T-cell (primary cell): Measurements from ENCODE around the gene RANBP17. TPM values are rescaled to one million over a fixed set of nuclear protein-coding genes. Genes with fewer than 3 reads are reported as not detected.

Source experiments
- ATAC-seq, 4 experiments: fragments of 200-7000 bp in 3 of 4; fragments of 150-1000 bp in 1 of 4; cut with Tn5 transposase; replicated peaks in 1 of 4; 1 replicate in 3 of 4; 2 replicates in 1 of 4; pipeline ENCODE4 v1.10.0; 2021; ENCODE audit warnings: moderate library complexity in 3 of 4, mild to moderate bottlenecking in 2 of 4, moderate number of reproducible peaks in 1 of 4
- CTCF ChIA-PET, 2 donors: fragments of 300-600 bp; sonication (Branson Sonifier 250); formaldehyde crosslinking; loops; one replicate each; lab custom pipeline; 2022; ENCODE audit warnings: antibody characterized with exemption in 2 of 2; lab: Charles Lee
- POLR2A ChIA-PET, 2 donors: fragments of 300-600 bp; sonication (Branson Sonifier 250); formaldehyde crosslinking; loops; one replicate each; lab custom pipeline; 2022; ENCODE audit warnings: antibody characterized with exemption in 2 of 2; lab: Charles Lee
- DNase-seq, 35 experiments: peaks; one replicate each; pipeline versions ENCODE4 v3.0.0 to v3.0.0-alpha.2; 2013 to 2023
- H3K27ac ChIP-seq: one replicate; pipeline ENCODE4 v1.5.1; 2013; ENCODE audit warnings: low read length
- H3K27me3 ChIP-seq, 2 experiments: replicated peaks in 1 of 2; 1 replicate in 1 of 2; 2 replicates in 1 of 2; pipeline versions ENCODE4 v1.6.1 to v1.7.0; 2013; ENCODE audit warnings: low read length in 1 of 2, mixed read lengths in 1 of 2; ENCODE audit not compliant: control insufficient read depth in 2 of 2, insufficient read depth in 2 of 2; ENCODE audit errors: extremely low read depth in 1 of 2
- H3K36me3 ChIP-seq, 2 donors: 1 replicate in 1 of 2; 2 replicates in 1 of 2; pipeline versions ENCODE4 v1.6.1 to v1.7.0; 2013; ENCODE audit warnings: low read length in 1 of 2; ENCODE audit not compliant: control insufficient read depth in 2 of 2, insufficient read depth in 1 of 2; ENCODE audit errors: extremely low read depth in 1 of 2
- H3K4me1 ChIP-seq, 2 experiments: 1 replicate in 1 of 2; 2 replicates in 1 of 2; pipeline versions ENCODE4 v1.6.1 to v1.7.0; 2013; ENCODE audit warnings: low read length in 2 of 2, mixed read lengths in 1 of 2; ENCODE audit not compliant: insufficient read depth in 2 of 2, control insufficient read depth in 1 of 2; ENCODE audit errors: extremely low read depth in 1 of 2
- H3K4me3 ChIP-seq, 2 donors: 1 replicate in 1 of 2; 2 replicates in 1 of 2; pipeline versions ENCODE4 v1.5.1 to v1.7.0; 2013; ENCODE audit warnings: mild to moderate bottlenecking in 2 of 2, low read length in 1 of 2, moderate library complexity in 1 of 2; ENCODE audit not compliant: control insufficient read depth in 1 of 2; ENCODE audit errors: extremely low read depth in 1 of 2
- H3K9me3 ChIP-seq: 2 replicates; pipeline ENCODE4 v1.7.0; 2013
- H3K27ac Mint-ChIP-seq, 2 donors: one replicate each; pipeline ENCODE4 v1.8.0; 2020 to 2021; ENCODE audit warnings: mild to moderate bottlenecking in 2 of 2, mixed read lengths in 2 of 2
- H3K27me3 Mint-ChIP-seq, 2 donors: one replicate each; pipeline ENCODE4 v1.8.0; 2021 to 2022; ENCODE audit warnings: mixed read lengths in 2 of 2
- H3K36me3 Mint-ChIP-seq: one replicate; pipeline ENCODE4 v1.8.0; 2021; ENCODE audit warnings: mixed read lengths
- H3K4me1 Mint-ChIP-seq, 3 donors: one replicate each; pipeline ENCODE4 v1.8.0; 2020 to 2022; ENCODE audit warnings: mixed read lengths in 3 of 3, mild to moderate bottlenecking in 1 of 3
- H3K4me3 Mint-ChIP-seq, 3 donors: one replicate each; pipeline ENCODE4 v1.8.0; 2020 to 2022; ENCODE audit warnings: mild to moderate bottlenecking in 3 of 3, mixed read lengths in 3 of 3, moderate library complexity in 3 of 3
- H3K9me3 Mint-ChIP-seq, 3 donors: one replicate each; pipeline ENCODE4 v1.8.0; 2020 to 2022; ENCODE audit warnings: mixed read lengths in 3 of 3
- WGBS: methylation state at CpG from one replicate; pipeline ENCODE4 v1.1.5; 2013; ENCODE audit warnings: missing lambda C conversion rate; ENCODE audit not compliant: insufficient coverage; 5-methylcytosine and 5-hydroxymethylcytosine counted together
- total RNA-seq, 35 experiments: library from RNA in 6 of 35; stranded (reverse) in 6 of 35; fragments of 120-200 nt in 1 of 35; gene quantifications; one replicate each; pipeline versions ENCODE4 v1.2.1 to v1.2.4 and lab custom pipeline; 2013 to 2026

The RANBP17 gene
- total RNA-seq, 5 donors from 2014 or later (not counting 1 experiment from before 2014, with no cell fraction given) = 0.41 to 0.62 (median 0.58) TPM; not detected in 2

DNA sequence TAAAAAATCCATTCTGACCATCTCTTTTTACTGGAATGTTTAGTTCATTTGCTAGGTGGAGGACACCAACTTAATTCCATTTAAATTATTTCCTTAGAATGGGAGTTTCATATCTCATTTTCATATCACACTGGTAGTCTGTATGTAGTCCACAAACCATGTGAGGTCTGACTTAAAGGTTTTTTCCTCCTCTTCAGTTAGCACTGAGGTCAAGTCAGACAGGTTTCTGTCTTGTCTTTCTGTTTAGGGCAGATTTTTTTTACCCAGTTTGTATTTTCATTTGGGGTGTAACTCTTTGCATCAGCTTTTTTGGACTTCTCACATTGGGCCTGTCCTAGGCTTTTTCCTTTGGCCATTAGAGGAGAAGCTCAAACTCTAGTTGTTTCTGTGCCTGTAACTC, 75.3 kb downstream of the RANBP17 start:
- Histone ChIP-seq H3K4me3 (no peak overlapping the region), H3K27me3 (no peaks in the 10 kb centered on the region), H3K36me3 (no peaks in the 10 kb centered on the region), H3K4me1 (no peaks in the 10 kb centered on the region), H3K27ac (no peak overlapping the region), H3K9me3 (no peaks in the 10 kb centered on the region)
- no peak for ATAC-seq
- no peak overlapping the region for H3K4me3 Mint-ChIP-seq
- H3K27ac Mint-ChIP-seq = no peak overlapping the region
- no peaks in the 10 kb centered on the region for H3K36me3 Mint-ChIP-seq
- peaks cover 0 to 5% (median 3%) of the 10 kb centered on the region in 3 donors for H3K9me3 Mint-ChIP-seq
- CTCF ChIA-PET = no interaction called here
- POLR2A ChIA-PET = no interaction called here
- no peaks in the 10 kb centered on the region for H3K4me1 Mint-ChIP-seq
- peaks cover 11 to 14% of the 10 kb centered on the region in 2 donors for H3K27me3 Mint-ChIP-seq
- DNase-seq = no peak

DNA sequence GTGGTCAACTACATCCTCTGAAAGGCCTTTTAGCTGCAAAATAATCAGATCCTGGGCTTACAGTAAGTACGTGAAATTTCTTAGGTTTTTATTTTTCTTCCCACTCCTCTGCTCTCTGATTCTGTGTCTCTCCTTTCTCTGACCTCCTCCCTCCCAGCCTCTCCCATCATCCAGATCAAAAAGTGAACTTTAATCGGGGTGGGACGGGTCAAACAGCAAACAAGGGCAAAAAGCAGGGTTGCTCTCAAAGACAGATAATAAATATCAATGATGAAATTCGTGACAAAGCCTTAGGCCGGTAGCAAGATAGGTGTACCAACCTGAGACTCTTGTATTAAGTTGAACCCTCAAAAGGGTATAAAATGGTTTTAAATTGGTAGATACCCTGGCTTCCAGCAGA, 76.1 kb downstream of the RANBP17 start:
- Histone ChIP-seq H3K27ac (no peak overlapping the region), H3K4me3 (no peak overlapping the region), H3K9me3 (no peaks in the 10 kb centered on the region), H3K27me3 (no peaks in the 10 kb centered on the region), H3K4me1 (no peaks in the 10 kb centered on the region), H3K36me3 (no peaks in the 10 kb centered on the region)
- Mint-ChIP-seq H3K4me1 (no peaks in the 10 kb centered on the region), H3K4me3 (no peak overlapping the region), H3K36me3 (no peaks in the 10 kb centered on the region), H3K27ac (no peak overlapping the region), H3K27me3 (peaks cover 11 to 14% of the 10 kb centered on the region in 2 donors), H3K9me3 (peaks cover 0 to 5% (median 0%) of the 10 kb centered on the region in 3 donors)
- ChIA-PET CTCF (no interaction called here), POLR2A (interaction anchor here in 1 of 2 donors (0.6 kb wide), 1 partner anchor 181 kb away, joined by 3 read pairs; no protein-coding TSS in a partner anchor)
- DNase-seq = no peak
- WGBS = no CpG with 5 or more reads among the region's 5 CpGs
- no peak for ATAC-seq

DNA sequence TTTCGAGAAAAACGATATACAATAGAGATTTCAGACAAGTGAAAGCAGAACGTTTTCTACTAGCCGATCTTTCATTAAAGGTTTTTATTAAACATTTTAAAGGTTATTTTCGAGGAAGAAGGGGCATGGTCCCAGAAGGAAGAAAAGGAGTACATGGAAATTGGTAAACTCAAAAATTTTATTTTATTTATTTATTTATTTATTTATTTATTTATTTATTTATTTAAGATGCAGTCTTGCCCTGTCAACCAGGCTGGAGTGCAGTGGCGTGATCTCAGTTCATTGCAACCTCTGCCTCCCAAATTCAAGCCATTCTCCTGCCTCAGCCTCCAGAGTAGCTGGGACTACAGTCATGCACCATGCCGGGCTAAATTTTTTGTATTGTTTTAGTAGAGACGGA, 77.4 kb downstream of the RANBP17 start:
- POLR2A ChIA-PET = no interaction called here
- Histone ChIP-seq H3K27ac (no peak overlapping the region), H3K36me3 (no peaks in the 10 kb centered on the region), H3K4me1 (no peaks in the 10 kb centered on the region), H3K27me3 (no peaks in the 10 kb centered on the region), H3K4me3 (no peak overlapping the region), H3K9me3 (no peaks in the 10 kb centered on the region)
- Mint-ChIP-seq H3K27me3 (peaks cover 8 to 10% of the 10 kb centered on the region in 2 donors), H3K4me1 (no peaks in the 10 kb centered on the region), H3K4me3 (no peak overlapping the region), H3K36me3 (no peaks in the 10 kb centered on the region), H3K9me3 (no peaks in the 10 kb centered on the region), H3K27ac (no peak overlapping the region)
- no CpG with 5 or more reads among the region's 8 CpGs for WGBS
- no peak for DNase-seq
- CTCF ChIA-PET = no interaction called here
- no peak for ATAC-seq

DNA sequence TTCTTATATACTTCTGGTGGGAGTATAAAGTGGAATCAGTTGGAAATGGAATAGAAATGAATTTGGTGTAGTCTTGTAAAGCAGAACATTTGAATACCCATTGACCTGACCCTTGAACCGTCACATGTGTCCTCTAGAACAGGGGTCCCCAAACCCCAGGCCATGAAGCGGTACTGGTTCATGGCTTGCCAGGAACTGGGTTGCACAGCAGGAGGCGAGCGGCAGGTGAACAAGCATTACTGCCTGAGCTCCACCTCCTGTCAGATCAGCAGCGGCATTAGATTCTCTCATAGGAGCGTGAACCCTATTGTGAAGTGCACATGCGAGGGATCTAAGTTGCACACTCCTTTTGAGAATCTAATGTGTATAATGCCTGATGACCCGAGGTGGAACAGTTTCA, 80.0 kb downstream of the RANBP17 start:
- Histone ChIP-seq H3K27ac (no peak overlapping the region), H3K4me3 (no peak overlapping the region), H3K27me3 (no peaks in the 10 kb centered on the region), H3K9me3 (no peaks in the 10 kb centered on the region), H3K4me1 (no peaks in the 10 kb centered on the region), H3K36me3 (no peaks in the 10 kb centered on the region)
- DNase-seq (no peak), ATAC-seq (no peak)
- H3K4me1 Mint-ChIP-seq = no peaks in the 10 kb centered on the region
- no peak overlapping the region for H3K27ac Mint-ChIP-seq
- ChIA-PET CTCF (no interaction called here), POLR2A (no interaction called here)
- no peak overlapping the region for H3K4me3 Mint-ChIP-seq
- peaks cover 6 to 8% of the 10 kb centered on the region in 2 donors for H3K27me3 Mint-ChIP-seq
- 88% methylated on average over 4 of the region's 8 CpGs for WGBS
- no peaks in the 10 kb centered on the region for H3K9me3 Mint-ChIP-seq
- H3K36me3 Mint-ChIP-seq = no peaks in the 10 kb centered on the region

DNA sequence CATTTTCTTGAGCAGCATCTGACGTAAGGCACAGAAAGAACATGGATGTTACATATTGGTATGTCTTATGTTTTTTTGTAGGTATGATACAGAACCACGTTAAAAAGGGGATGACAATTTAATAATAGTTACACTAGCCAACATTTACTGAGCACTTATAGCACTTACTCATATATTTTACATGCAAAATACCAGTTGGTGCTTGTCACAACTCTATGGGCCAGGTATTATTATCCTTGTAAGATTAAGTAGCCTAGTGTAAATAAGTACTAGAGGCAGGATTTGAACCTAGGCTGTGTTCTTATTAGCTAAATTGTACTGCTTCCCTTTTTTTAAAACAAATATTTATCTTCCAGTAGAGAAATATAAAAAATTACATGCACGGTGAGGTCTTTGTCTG, 83.5 kb downstream of the RANBP17 start:
- H3K27ac Mint-ChIP-seq = no peak overlapping the region
- no peak for ATAC-seq
- Histone ChIP-seq H3K36me3 (no peaks in the 10 kb centered on the region), H3K4me1 (no peaks in the 10 kb centered on the region), H3K27ac (no peak overlapping the region), H3K4me3 (no peak overlapping the region), H3K27me3 (no peaks in the 10 kb centered on the region), H3K9me3 (no peaks in the 10 kb centered on the region)
- WGBS = no CpG with 5 or more reads among the region's 3 CpGs
- ChIA-PET POLR2A (no interaction called here), CTCF (no interaction called here)
- H3K27me3 Mint-ChIP-seq = peaks cover 0 to 4% of the 10 kb centered on the region in 2 donors
- H3K36me3 Mint-ChIP-seq = no peaks in the 10 kb centered on the region
- DNase-seq = no peak
- no peak overlapping the region for H3K4me3 Mint-ChIP-seq
- H3K4me1 Mint-ChIP-seq = no peaks in the 10 kb centered on the region
- H3K9me3 Mint-ChIP-seq = peaks cover 0 to 4% (median 0%) of the 10 kb centered on the region in 3 donors

DNA sequence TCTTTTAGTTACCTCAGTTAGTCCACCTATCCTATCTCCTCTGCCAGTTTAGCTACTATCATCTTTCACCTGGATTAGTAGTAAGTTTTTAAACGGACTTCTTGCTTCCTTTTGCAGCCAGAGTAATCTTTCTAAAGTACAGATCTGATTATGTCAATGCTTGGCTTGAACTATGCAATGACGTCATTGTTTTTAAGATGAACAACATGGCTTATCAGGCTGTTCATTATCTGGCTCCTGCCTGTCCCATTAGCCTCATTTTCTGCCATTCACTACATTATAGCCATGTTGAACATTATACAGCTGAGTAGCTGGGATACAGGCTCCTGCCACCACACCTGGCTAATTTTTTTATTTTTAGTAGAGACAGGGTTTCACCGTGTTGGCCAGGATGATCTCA, 98.7 kb downstream of the RANBP17 start:
- WGBS = 58% methylated on average over 2 of the region's 3 CpGs

DNA sequence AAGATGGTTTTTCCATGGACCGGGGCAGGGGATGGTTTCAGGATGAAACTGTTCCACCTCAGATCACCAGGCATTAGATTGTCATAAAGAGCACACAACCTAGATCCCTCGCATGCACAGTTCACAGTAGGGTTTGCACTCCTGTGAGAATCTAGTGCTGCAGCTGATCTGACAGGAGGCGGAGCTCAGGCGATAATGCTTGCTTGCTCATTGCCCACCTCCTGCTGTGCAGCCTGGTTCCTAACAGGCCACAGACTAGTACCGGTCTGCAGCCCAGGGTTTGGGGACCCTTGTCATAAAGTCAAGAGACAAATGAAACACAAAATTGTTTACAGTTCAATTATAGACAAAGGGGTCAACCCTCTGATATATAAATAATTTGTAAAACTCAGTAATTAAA, 101.7 kb downstream of the RANBP17 start:
- H3K9me3 Mint-ChIP-seq = no peaks in the 10 kb centered on the region
- Histone ChIP-seq H3K27ac (no peak overlapping the region), H3K4me1 (no peaks in the 10 kb centered on the region), H3K27me3 (no peaks in the 10 kb centered on the region), H3K4me3 (no peak overlapping the region), H3K9me3 (no peaks in the 10 kb centered on the region), H3K36me3 (no peaks in the 10 kb centered on the region)
- CTCF ChIA-PET = no interaction called here
- H3K27me3 Mint-ChIP-seq = no peaks in the 10 kb centered on the region
- H3K27ac Mint-ChIP-seq = no peak overlapping the region
- ATAC-seq (no peak), DNase-seq (no peak)
- no peaks in the 10 kb centered on the region for H3K4me1 Mint-ChIP-seq
- WGBS = 97% methylated on average over 3 of the region's 5 CpGs
- POLR2A ChIA-PET = no interaction called here
- H3K36me3 Mint-ChIP-seq = no peaks in the 10 kb centered on the region
- H3K4me3 Mint-ChIP-seq = no peak overlapping the region

More for the DNA sequence above, 98.7 kb downstream of the RANBP17 start:
- no peak overlapping the region for H3K27ac ChIP-seq
- H3K27me3 ChIP-seq = no peaks in the 10 kb centered on the region
- H3K4me1 ChIP-seq = no peaks in the 10 kb centered on the region
- H3K4me3 ChIP-seq = no peak overlapping the region
- DNase-seq = no peak
- no peaks in the 10 kb centered on the region for H3K27me3 Mint-ChIP-seq
- H3K27ac Mint-ChIP-seq = no peak overlapping the region
- H3K4me1 Mint-ChIP-seq = no peaks in the 10 kb centered on the region
- no peak for ATAC-seq
- no peaks in the 10 kb centered on the region for H3K36me3 ChIP-seq
- CTCF ChIA-PET = no interaction called here
- no peaks in the 10 kb centered on the region for H3K36me3 Mint-ChIP-seq
- H3K9me3 ChIP-seq = no peaks in the 10 kb centered on the region
- H3K4me3 Mint-ChIP-seq = no peak overlapping the region
- POLR2A ChIA-PET = no interaction called here
- no peaks in the 10 kb centered on the region for H3K9me3 Mint-ChIP-seq
